ENCODE results near the gene HS3ST1. TPM values are rescaled to one million over a fixed set of nuclear protein-coding genes. Genes with fewer than 3 reads are reported as not detected.

Gene HS3ST1
- total RNA-seq, 1 experiment from 2014 or later, result 12.3 TPM

DNA sequence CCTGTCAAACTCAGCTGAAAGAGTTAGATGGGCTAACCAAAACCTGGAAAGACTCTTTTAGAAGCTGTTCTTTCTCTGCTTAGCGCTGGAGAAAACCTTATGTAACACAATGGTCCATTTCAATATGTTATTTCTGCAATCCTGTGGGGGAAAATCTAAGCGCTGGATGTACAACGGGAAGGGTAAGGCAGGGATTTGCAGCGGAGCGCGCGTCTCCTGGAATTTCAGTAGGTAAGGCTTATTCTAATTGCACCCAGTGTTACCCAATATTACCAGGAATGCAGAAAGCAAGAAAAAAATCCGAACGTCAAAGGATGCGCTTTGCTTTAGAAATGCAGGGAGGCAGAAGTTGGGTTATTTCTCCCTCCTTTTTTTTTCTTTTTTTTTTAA, 2.0 kb downstream of the HS3ST1 start:
- Histone ChIP-seq H3K4me2 (peak overlapping the region; percentile 79), H4K20me1 (ENCODE audit: insufficient read depth) (peaks cover 7% of the 10 kb centered on the region; the same call in 1 of the 2 replicates), H3K4me1 (replicated peaks; ENCODE audit: insufficient read depth) (peaks cover 25% of the 10 kb centered on the region), H3F3A (ENCODE audit: insufficient read depth, low read depth) (no peaks in the 10 kb centered on the region), H2AFZ (no peak overlapping the region), H3K79me2 (ENCODE audit: low read depth) (peaks cover 83% of the 10 kb centered on the region), H3K36me3 (ENCODE audit: low read depth) (peaks cover 11% of the 10 kb centered on the region; the same call in 1 of the 2 replicates), H3K27ac (no peak overlapping the region), H3K9me2 (ENCODE audit: insufficient read depth) (no peaks in the 10 kb centered on the region), H3K27me3 (ENCODE audit: insufficient read depth, low read depth) (no peaks in the 10 kb centered on the region), H3K9me3 (ENCODE audit: insufficient read depth, low read depth) (no peaks in the 10 kb centered on the region), H3K4me3 (peak overlapping the region; percentile 89)
- intact Hi-C loops (cut with micrococcal nuclease; ENCODE audit: unreplicated experiment), result loop anchor here (5.0 kb wide), 2 partner anchors 41 to 844 kb away; no protein-coding TSS in a partner anchor
- ChIA-PET CTCF (no interaction called here), POLR2A (ENCODE audit: unreplicated experiment) (interaction anchor here (0.6 kb wide), 2 partner anchors 278 to 281 kb away, joined by 3 to 9 read pairs; no protein-coding TSS in a partner anchor)
- TF ChIP-seq EZH2 (IDR thresholded peaks at IDR 0.05; ENCODE audit: low read depth), result no peak
- TF ChIP-seq, protein P1, sequence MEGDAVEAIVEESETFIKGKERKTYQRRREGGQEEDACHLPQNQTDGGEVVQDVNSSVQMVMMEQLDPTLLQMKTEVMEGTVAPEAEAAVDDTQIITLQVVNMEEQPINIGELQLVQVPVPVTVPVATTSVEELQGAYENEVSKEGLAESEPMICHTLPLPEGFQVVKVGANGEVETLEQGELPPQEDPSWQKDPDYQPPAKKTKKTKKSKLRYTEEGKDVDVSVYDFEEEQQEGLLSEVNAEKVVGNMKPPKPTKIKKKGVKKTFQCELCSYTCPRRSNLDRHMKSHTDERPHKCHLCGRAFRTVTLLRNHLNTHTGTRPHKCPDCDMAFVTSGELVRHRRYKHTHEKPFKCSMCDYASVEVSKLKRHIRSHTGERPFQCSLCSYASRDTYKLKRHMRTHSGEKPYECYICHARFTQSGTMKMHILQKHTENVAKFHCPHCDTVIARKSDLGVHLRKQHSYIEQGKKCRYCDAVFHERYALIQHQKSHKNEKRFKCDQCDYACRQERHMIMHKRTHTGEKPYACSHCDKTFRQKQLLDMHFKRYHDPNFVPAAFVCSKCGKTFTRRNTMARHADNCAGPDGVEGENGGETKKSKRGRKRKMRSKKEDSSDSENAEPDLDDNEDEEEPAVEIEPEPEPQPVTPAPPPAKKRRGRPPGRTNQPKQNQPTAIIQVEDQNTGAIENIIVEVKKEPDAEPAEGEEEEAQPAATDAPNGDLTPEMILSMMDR (conservative IDR thresholded peaks at IDR 0.05), result no peak
- DNase-seq, result no peak
- no TSS peak for BruUV-seq (replicated peaks)

- H3K4me3 ChIP-seq, result peak overlapping the region; percentile 89; the same call in 1 of the 2 replicates
- BruUV-seq (replicated peaks), result no TSS peak
- no peak overlapping the region for H3K27ac ChIP-seq
- ChIA-PET POLR2A (ENCODE audit: unreplicated experiment) (interaction anchor here (0.6 to 0.7 kb wide), 2 partner anchors 281 to 1207 kb away, joined by 3 read pairs; no protein-coding TSS in a partner anchor), CTCF (no interaction called here)
- no peaks in the 10 kb centered on the region for H3F3A ChIP-seq (ENCODE audit: insufficient read depth, low read depth)
- no peak overlapping the region for H2AFZ ChIP-seq
- no peaks in the 10 kb centered on the region for H3K27me3 ChIP-seq (ENCODE audit: insufficient read depth, low read depth)
- peaks cover 84% of the 10 kb centered on the region for H3K79me2 ChIP-seq (ENCODE audit: low read depth)
- peaks cover 18% of the 10 kb centered on the region for H3K4me1 ChIP-seq (replicated peaks; ENCODE audit: insufficient read depth)
- H3K9me2 ChIP-seq (ENCODE audit: insufficient read depth), result no peaks in the 10 kb centered on the region
- peak overlapping the region; percentile 79 for H3K4me2 ChIP-seq
- no peaks in the 10 kb centered on the region for H3K9me3 ChIP-seq (ENCODE audit: insufficient read depth, low read depth)
- peaks cover 11% of the 10 kb centered on the region; the same call in 1 of the 2 replicates for H3K36me3 ChIP-seq (ENCODE audit: low read depth)
- TF ChIP-seq, protein P1 (conservative IDR thresholded peaks at IDR 0.05), result no peak
- no peak for TF ChIP-seq EZH2 (IDR thresholded peaks at IDR 0.05; ENCODE audit: low read depth)
- no peak for DNase-seq
- H4K20me1 ChIP-seq (ENCODE audit: insufficient read depth), result peaks cover 7% of the 10 kb centered on the region; the same call in 1 of the 2 replicates
- intact Hi-C loops (cut with micrococcal nuclease; ENCODE audit: unreplicated experiment), result loop anchor here (5.0 kb wide), 2 partner anchors 41 to 844 kb away; no protein-coding TSS in a partner anchor
Measured at GRCh38 chr4:11426003-11426402, 2.7 kb downstream of the HS3ST1 start.

GRCh38 chr4:11424856-11425255, 3.8 kb downstream of the HS3ST1 start:
- intact Hi-C loops (cut with micrococcal nuclease; ENCODE audit: unreplicated experiment), result loop anchor here (5.0 kb wide), 2 partner anchors 42 to 843 kb away; no protein-coding TSS in a partner anchor
- Histone ChIP-seq H3K4me1 (replicated peaks; ENCODE audit: insufficient read depth) (0 out of 2 replicates have a peak, but pooled peaks cover 8% of the 10 kb centered on the region), H4K20me1 (ENCODE audit: insufficient read depth) (peaks cover 7% of the 10 kb centered on the region; the same call in 1 of the 2 replicates), H2AFZ (no peak overlapping the region), H3K27me3 (ENCODE audit: insufficient read depth, low read depth) (no peaks in the 10 kb centered on the region), H3K79me2 (ENCODE audit: low read depth) (peaks cover 85% of the 10 kb centered on the region), H3K9me2 (ENCODE audit: insufficient read depth) (no peaks in the 10 kb centered on the region), H3K4me2 (peak overlapping the region; percentile 79; the same call in 1 of the 2 replicates), H3K4me3 (no peak overlapping the region), H3K9me3 (ENCODE audit: insufficient read depth, low read depth) (no peaks in the 10 kb centered on the region), H3K27ac (no peak overlapping the region), H3F3A (ENCODE audit: insufficient read depth, low read depth) (no peaks in the 10 kb centered on the region), H3K36me3 (ENCODE audit: low read depth) (peaks cover 18% of the 10 kb centered on the region; the same call in 1 of the 2 replicates)
- no TSS peak for BruUV-seq (replicated peaks)
- DNase-seq, result no peak
- ChIA-PET CTCF (no interaction called here), POLR2A (ENCODE audit: unreplicated experiment) (no interaction called here)
- TF ChIP-seq, protein P1 (conservative IDR thresholded peaks at IDR 0.05), result no peak
- no peak for TF ChIP-seq EZH2 (IDR thresholded peaks at IDR 0.05; ENCODE audit: low read depth)
